Suprapubic skin (tissue), 4 donors: ENCODE results near the gene ITGA1. TPM values are rescaled to one million over a fixed set of nuclear protein-coding genes. Genes with fewer than 3 reads are reported as not detected.

Source experiments
- DNase-seq, 2 donors: peaks; one replicate each; pipeline ENCODE4 v3.0.0-alpha.2; 2019; ENCODE audit warnings: low spot score in 2 of 2
- H3K27ac ChIP-seq: fragments of 200-600 bp; sonication (generic); one replicate; pipeline ENCODE4 v1.5.1; 2019
- H3K27me3 ChIP-seq: fragments of 200-600 bp; sonication (generic); one replicate; pipeline ENCODE4 v1.5.1; 2019
- H3K36me3 ChIP-seq: fragments of 200-600 bp; sonication (generic); one replicate; pipeline ENCODE4 v1.5.1; 2019
- H3K4me1 ChIP-seq: fragments of 200-600 bp; sonication (generic); one replicate; pipeline ENCODE4 v1.5.1; 2019
- H3K4me3 ChIP-seq: fragments of 200-600 bp; sonication (generic); one replicate; pipeline ENCODE4 v1.5.1; 2019; ENCODE audit warnings: mild to moderate bottlenecking
- H3K9me3 ChIP-seq: fragments of 200-600 bp; sonication (generic); one replicate; pipeline ENCODE4 v1.5.1; 2019
- CTCF ChIP-seq, 2 donors: fragments of 200-600 bp in 1 of 2; fragments of 450-650 bp in 1 of 2; sonication (generic) in 1 of 2; IDR thresholded peaks; one replicate each; pipeline ENCODE4 v1.5.1; 2016 to 2019; ENCODE audit warnings: antibody characterized with exemption in 2 of 2, mild to moderate bottlenecking in 1 of 2, moderate library complexity in 1 of 2
- EP300 ChIP-seq: sonication (generic); formaldehyde crosslinking; IDR thresholded peaks from one replicate; pipeline ENCODE4 v1.6.1; 2017; ENCODE audit warnings: antibody characterized with exemption
- POLR2A ChIP-seq, 2 donors: fragments of 450-650 bp; IDR thresholded peaks; one replicate each; pipeline ENCODE4 v1.6.1; 2017; ENCODE audit warnings: antibody characterized with exemption in 2 of 2, mild to moderate bottlenecking in 2 of 2, moderate library complexity in 2 of 2
- POLR2AphosphoS5 ChIP-seq, 3 donors: sonication (generic); formaldehyde crosslinking; IDR thresholded peaks; one replicate each; pipeline ENCODE4 v1.6.1; 2017; ENCODE audit warnings: antibody characterized with exemption in 3 of 3
- WGBS: methylation state at CpG from one replicate; pipeline ENCODE4 v1.1.5; 2018; 5-methylcytosine and 5-hydroxymethylcytosine counted together
- total RNA-seq, 4 donors: library from RNA; depleted of rRNA; stranded (reverse); fragments of >200 nt; gene quantifications; one replicate each; pipeline ENCODE4 v1.1.0, GENCODE V29; 2016

Gene ITGA1
- total RNA-seq, 4 donors from 2014 or later = 2.4 to 9.8 (median 5.9) TPM

GRCh38 chr5:52985306-52985705, 197.6 kb downstream of the ITGA1 start:
- DNase-seq = no peak
- Histone ChIP-seq H3K36me3 (no peaks in the 10 kb centered on the region), H3K9me3 (no peaks in the 10 kb centered on the region), H3K27ac (no peak overlapping the region), H3K4me1 (peaks cover 31% of the 10 kb centered on the region), H3K27me3 (no peaks in the 10 kb centered on the region), H3K4me3 (no peak overlapping the region)
- TF ChIP-seq CTCF (IDR thresholded peaks at IDR 0.05) (no peak), POLR2A (IDR thresholded peaks at IDR 0.05) (no peak), POLR2AphosphoS5 (IDR thresholded peaks at IDR 0.05) (no peak), EP300 (no peak)
- 60% methylated on average over 3 of the region's 3 CpGs for WGBS

GRCh38 chr5:52987711-52988331, 200.1 kb downstream of the ITGA1 start:
- H3K36me3 ChIP-seq = no peaks in the 10 kb centered on the region
- H3K4me1 ChIP-seq = peaks cover 39% of the 10 kb centered on the region
- no peak for DNase-seq
- H3K27me3 ChIP-seq = no peaks in the 10 kb centered on the region
- WGBS = 22% methylated on average over 4 of the region's 4 CpGs
- no peak overlapping the region for H3K4me3 ChIP-seq
- H3K9me3 ChIP-seq = no peaks in the 10 kb centered on the region
- H3K27ac ChIP-seq = peak overlapping the region; percentile 80
- TF ChIP-seq POLR2AphosphoS5 (IDR thresholded peaks at IDR 0.05) = no peak

GRCh38 chr5:52988335-52989024, 200.8 kb downstream of the ITGA1 start:
- WGBS = 8% methylated on average over 9 of the region's 16 CpGs
- TF ChIP-seq POLR2A (IDR thresholded peaks at IDR 0.05) (no peak), EP300 (no peak), POLR2AphosphoS5 (IDR thresholded peaks at IDR 0.05) (no peak), CTCF (IDR thresholded peaks at IDR 0.05) (no peak)
- Histone ChIP-seq H3K4me3 (peak overlapping the region; percentile 64), H3K36me3 (no peaks in the 10 kb centered on the region), H3K4me1 (peaks cover 39% of the 10 kb centered on the region), H3K27ac (peak overlapping the region; percentile 80), H3K27me3 (no peaks in the 10 kb centered on the region), H3K9me3 (no peaks in the 10 kb centered on the region)
- DNase-seq = no peak

GRCh38 chr5:52989025-52989780, 201.5 kb downstream of the ITGA1 start, which contains the start of gene ITGA2:
Gene ITGA2 (plus strand): TSS chr5:52989352. CDS start chr5:52989469, 117 bp downstream.
- Histone ChIP-seq H3K36me3 (no peaks in the 10 kb centered on the region), H3K27me3 (no peaks in the 10 kb centered on the region), H3K27ac (peak within 1 kb of the TSS; percentile 80), H3K9me3 (no peaks in the 10 kb centered on the region), H3K4me1 (peaks cover 39% of the 10 kb centered on the region), H3K4me3 (peak within 1 kb of the TSS; percentile 64)
- no peak for TF ChIP-seq POLR2AphosphoS5 (IDR thresholded peaks at IDR 0.05)
- TF ChIP-seq EP300 = no peak
- TF ChIP-seq POLR2A (IDR thresholded peaks at IDR 0.05) = no peak
- TF ChIP-seq CTCF (IDR thresholded peaks at IDR 0.05) = no peak
- 0% methylated on average over 21 of the region's 64 CpGs for WGBS
- peak; percentile 71 to 80 for DNase-seq

GRCh38 chr5:52989781-52990527, 202.2 kb downstream of the ITGA1 start:
- DNase-seq = peak; percentile 66 to 76
- 2% methylated on average over 25 of the region's 27 CpGs for WGBS
- H3K36me3 ChIP-seq = no peaks in the 10 kb centered on the region
- peak overlapping the region; percentile 80 for H3K27ac ChIP-seq
- peaks cover 33% of the 10 kb centered on the region for H3K4me1 ChIP-seq
- H3K4me3 ChIP-seq = peak overlapping the region; percentile 64
- no peaks in the 10 kb centered on the region for H3K9me3 ChIP-seq
- TF ChIP-seq POLR2AphosphoS5 (IDR thresholded peaks at IDR 0.05) (no peak), POLR2A (IDR thresholded peaks at IDR 0.05) (no peak), CTCF (IDR thresholded peaks at IDR 0.05) (peak in 1 of 2 donors; percentile 30), EP300 (no peak)
- H3K27me3 ChIP-seq = no peaks in the 10 kb centered on the region
